HG02623 (cell line): ENCODE measurements around the gene TRIO.

Experiments used
- ATAC-seq: cut with Tn5 transposase; IDR thresholded peaks from one replicate; pipeline ENCODE4 v1.9.1; 2021; ENCODE audit warnings: moderate library complexity; ENCODE audit not compliant: unreplicated experiment

Gene TRIO

DNA sequence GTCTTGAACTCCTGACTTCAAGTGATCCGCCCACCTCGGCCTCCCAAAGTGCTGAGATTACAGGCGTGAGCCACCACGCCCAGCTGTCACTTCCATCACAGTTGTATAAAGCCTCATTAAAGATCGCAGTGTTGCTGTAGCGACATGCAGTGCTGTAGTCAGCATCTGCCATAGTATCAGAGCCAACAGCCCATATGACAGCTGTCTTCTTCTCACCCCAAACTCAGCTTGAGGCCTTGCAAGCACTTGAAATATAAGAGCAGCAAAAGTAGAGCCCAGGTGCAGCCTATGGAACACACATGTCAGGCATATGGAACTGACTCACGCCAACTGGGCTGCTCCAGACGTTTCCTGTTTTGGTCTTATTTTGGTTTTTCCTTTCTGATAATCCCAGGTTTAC lies 167.8 kb downstream of the TRIO start:
- no peak for ATAC-seq

DNA sequence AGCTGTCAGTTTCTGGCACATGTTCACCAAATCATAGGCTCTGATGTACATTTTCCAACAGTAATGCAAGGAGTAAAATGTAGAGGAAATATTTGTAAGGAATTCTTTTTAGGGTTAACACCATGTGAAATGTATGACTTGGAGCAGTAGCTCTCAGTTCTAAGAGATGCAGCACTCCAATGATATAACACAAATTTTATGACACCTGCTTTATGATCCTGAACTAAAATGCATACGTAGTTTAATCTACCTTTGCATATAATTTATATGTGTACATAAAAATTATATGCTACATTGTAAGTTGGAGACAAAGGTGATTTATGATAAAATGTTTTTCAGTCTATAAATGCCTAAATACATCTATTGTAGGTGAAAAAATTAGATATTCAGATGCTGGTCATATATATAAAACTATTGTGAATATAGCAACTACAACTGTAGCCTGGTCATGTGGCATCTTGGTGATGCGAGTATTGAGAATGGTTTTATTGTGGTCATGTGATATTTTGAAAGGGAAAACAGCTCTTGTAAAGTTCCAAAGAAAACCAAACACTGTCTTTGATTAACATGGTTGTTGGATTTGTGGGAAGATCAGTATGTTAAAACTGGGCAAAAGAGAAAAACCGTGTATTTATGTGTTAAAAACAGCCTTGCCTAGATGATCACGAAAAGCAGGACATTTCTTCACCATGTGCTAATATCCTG lies 171.0 kb downstream of the TRIO start:
- ATAC-seq = no peak

DNA sequence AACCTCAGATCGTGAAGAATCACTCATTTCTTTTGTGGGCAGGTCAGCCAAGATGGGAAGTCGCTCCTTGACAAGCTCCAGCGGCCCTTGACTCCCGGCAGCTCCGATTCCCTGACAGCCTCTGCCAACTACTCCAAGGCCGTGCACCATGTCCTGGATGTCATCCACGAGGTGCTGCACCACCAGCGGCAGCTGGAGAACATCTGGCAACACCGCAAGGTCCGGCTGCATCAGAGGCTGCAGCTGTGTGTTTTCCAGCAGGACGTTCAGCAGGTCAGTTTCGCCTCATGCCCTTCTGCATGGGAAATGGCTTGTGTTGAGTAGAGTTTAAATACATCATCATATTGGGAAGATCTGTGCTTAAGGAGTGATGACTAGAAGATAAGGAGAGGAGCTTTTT lies 173.3 kb downstream of the TRIO start:
- ATAC-seq = no peak

DNA sequence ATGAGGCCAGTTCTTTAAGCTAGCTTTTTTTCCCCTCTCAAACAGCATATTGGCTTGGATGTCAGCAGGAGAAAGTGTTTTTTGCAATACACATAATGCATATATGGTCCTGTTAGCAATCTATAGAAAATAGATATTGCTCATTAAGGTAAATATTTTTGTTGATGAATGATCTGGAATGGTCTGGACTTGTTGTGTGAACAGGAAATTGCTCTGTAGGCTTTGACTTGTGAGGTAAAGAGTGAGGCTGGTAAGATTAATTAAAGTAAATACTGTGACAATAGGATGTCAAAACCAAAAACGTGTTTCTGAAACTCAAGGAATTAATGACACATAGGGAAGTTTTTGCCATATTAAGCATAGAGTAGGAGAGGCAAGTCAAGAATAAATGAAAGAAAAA lies 176.0 kb downstream of the TRIO start:
- no peak for ATAC-seq

DNA sequence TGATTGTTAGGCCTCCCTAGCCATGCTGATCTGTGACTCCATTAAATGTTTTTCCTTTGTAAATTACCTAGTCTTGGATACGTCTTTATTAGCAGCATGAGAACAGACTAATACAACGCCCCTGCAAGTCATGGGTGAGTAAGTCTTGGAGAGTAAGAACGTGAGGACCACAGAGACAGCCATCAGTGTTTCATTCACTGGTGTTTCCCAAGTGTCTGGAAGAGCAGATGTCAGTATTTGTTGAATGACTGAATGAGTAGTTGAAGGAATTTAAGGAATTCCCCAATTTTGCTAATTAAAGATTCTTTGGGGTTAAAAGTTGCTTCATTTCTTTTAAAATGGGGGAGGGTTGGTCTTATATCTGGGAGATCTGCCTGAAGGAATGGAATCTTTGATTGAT lies 178.8 kb downstream of the TRIO start:
- no peak for ATAC-seq

DNA sequence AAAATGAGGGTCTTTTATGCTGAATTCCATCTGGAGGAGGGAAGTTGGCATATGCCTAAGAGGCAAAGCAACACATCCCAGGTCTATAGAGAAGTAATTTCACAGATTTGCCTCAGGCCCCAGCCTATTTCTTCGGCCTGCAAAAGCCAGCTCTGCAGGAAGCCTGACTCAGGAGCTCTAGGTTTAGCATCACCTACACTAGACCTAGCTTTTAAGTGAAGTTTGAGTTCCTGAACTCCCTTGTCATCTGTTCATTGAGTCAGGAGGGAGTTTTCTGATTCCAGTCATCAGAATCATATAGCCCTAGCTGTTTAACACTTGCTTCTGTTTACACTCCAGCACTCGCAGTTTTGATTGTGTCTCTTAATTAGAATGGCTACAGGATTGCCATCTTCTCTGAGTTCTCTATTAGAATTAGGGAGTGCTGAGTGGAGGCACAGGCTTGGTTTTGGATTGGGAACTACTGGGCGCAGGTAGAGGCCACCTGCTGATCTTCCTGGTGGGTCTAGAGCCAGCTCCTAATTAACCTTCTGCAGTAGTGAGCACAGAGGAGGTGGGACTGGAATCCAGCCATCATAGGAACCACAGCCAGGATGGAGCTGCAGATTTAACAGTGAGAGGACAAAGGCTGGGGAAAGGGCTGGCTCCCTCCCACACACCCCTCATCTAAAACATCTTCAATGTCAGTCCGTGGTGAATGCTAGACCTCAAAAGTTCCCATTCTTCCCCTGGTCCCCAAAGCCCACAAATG lies 179.5 kb downstream of the TRIO start:
- ATAC-seq = no peak

DNA sequence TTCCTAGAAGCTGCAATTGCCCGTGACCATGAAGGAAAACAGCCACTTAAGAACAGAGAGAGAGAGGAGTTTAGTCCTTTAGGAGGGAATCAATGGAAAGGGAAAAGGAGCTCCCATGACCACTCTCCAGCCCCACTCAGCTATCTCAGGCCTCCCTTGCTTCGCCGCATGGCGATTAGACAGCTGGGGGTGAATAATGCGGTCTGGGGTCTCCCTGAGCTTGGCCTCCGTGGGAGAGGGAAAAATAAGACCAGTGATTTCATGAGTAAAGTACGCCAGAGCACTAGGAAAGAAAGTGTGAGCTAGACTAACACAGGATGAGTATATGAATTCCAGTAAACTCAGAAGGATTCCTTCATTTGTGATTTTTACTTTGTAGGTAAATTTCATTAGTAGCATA lies 180.3 kb downstream of the TRIO start:
- no peak for ATAC-seq

DNA sequence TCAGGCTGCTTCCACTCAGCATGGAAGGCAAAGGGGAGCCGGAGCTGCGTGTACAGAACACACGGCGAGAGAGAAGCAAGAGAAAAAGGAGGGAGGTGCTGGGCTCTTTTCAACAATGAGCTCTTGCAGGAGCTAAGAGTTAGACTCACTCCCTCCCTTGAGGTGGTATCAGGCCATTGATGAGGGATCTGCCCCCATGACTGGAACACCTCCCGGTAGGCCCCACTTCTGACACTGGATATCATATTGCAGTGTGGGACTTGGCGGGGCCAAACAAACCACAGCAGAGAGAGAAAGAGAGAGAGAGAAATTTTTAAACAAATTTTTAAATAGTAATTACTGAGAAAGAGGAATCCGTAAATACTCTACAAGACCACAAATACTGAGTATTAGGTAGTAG lies 182.2 kb downstream of the TRIO start:
- no peak for ATAC-seq

DNA sequence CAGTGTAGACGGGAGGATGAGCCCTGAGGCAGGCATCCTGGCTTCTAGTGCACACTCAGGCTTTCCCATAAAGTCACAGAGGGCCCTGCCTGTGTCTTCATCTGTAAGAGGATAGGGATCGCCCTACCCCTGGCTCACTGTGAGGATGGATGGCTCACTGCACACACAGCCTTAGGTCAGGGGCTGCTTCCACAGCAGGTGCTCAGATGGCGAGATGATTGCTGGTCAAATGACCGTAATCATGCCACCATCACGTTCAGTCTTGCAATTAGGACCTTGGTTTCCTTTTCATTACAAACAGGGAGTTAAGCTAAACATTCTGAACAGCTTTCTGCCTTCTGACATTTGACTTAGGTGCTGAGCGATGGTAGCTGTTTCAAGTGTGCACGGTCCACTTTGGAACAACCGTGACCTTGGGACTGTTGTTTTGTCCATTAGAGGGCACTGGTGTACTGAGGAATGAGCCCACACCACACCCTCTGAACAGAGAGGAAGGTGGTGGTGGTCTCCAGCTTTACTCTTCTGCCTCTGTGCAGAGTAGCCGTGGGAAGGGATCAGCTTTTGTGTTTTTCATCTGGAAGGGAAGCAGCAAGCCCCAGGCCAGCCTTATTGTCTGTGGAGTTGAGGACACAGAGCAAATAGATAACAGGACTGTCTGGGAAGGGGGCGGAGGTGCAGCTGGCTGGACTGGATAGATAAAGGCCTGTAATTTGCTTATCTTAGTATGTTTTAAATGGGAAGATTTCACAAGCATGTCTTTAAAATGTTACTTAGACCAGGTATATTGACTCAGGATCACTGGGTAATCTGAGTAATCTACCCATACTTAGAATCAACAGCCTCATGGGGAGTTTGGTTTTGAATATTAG lies 183.1 kb downstream of the TRIO start:
- ATAC-seq = no peak

DNA sequence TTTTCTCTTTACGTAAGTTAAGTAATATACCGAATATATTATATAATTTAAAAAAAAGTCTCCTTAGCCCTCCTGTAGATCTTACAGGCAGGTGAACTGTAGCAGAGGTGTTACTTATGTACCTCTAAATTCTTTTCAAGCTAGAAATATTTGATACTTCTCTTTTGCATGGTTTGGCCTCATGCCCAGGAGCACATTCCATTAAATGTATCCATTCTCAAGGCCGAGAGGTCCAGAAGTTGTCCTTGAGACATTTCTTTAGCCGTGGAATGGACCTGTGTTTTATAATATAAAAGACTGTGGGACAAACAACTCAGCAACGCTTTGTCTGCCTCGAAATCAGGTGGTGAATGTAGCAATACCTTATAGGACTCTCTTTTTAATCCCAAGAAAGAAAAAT lies 184.5 kb downstream of the TRIO start:
- no peak for ATAC-seq

DNA sequence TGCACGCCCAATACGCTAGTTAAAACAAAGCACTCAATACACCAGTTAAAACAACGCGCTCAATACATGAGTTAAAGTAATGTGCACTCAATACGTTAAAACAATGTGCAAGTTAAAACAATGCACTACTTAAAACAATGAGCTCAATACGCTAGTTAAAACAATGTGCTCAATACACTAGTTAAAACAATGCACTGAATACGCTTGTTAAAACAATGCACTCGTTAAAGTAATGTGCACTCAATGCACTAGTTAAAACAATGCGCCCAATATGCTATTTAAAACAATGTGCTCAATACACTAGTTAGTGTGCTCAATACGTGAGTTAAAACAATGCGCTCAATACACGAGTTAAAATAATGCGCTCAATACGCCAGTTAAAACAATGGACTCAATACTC lies 185.0 kb downstream of the TRIO start:
- ATAC-seq = no peak

DNA sequence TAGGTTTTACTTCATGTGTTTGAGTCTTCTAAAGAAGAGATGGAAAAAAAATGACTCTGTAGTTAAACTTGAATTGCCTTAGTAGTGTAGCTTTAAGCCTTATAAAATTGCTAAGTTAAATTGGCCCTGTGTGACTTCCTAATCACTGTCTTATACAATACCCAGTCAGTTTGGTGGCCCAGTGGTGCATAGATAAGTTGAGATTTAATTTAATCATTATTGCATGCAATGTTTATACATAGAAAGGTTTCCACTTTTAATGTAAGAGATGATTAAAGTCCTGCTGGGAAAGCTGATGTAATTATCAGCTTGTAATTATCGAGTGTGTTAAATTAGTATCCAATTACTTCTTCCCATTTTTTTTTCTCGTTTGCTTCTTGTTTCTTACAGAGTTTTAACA lies 187.1 kb downstream of the TRIO start:
- no peak for ATAC-seq

DNA sequence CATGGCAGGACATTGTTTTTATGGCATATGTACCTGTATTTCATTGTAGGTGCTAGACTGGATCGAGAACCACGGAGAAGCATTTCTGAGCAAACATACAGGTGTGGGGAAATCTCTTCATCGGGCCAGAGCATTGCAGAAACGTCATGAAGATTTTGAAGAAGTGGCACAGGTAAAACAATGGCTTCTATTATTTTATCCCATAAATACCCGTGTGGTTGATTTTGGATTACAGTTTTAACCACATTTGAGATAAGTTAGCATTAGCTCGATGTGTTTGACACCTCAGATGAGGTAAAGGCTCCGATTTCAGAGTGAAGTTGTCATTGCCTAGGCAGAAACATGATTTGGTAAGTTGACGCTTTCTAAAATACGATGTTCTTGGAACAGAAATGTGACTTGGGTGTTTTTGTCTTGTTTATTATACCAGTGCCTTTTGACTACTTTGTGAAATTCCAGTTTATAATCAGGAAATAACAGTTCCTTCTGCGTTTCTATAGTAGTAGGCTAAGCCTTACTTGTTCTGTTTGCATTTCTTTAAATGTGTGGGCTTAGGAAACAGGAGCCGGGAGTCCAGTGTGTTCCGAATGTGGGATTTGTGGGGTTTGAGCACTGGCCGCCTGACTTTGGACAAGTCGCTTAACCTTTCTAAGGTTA lies 187.7 kb downstream of the TRIO start:
- no peak for ATAC-seq

DNA sequence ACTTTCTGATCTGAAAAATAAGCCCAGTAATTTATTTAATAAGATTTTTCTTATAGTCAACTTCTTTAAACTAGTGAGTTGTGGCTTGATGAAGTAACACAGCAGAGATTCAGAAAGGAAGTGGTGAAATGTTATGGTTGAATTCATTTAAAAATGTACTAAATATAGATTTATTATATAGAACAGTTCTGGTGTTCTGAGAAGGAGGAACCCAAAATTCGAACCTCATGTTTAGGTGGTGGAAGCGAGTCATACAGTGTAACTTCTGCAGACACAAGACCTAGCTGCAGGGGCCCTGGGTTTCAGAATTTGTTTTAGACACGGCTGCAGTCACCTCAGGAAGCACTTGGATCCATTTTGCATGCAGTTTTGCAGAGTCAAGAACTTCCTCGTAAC lies 188.2 kb downstream of the TRIO start:
- peak; percentile 66 for ATAC-seq

DNA sequence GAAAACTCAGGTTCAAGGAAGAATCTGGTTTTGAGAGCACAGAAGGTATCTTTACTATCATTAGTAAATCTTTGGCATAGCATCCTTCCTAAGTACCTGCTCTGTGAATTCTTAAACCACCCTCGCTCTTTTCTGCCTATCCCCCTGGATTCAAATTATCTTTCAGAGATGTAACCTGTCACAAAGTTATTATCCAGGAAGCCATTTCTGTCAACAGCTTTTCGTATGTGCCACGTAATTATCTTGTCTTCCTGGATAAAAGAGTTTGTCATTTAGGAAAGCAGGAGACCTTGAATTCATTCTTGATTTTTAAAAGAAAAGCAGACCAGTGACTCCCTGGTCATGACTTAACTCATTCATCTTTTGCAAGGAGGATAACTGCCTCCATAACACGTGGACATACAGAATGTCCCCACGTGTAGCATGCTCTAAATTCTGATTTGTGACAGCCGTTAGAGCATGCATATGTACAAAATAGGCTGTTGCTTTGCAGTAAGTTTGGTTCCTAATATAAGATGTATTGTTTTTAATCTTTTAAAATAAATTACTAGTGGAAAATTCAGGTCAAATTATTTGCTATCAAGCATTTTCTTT lies 189.0 kb downstream of the TRIO start:
- ATAC-seq = no peak

DNA sequence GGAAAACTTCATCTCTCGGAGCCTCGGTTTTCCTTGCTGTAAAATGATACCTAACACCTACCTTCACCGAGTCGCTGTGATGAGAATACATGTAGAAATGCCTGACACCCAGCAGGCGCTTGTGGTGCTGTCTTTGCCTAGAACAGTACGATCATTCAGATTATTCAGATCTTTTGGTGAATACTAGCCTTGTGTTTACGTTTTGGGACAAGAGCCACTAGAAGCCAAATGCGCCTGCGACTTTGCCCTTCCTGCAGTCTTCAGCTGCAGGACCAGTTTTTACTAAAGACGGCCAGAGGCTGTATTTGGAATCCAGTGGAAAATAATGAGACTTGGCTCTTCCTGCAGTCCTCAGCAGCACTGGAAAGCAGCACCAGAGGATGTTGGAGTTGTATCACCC lies 189.6 kb downstream of the TRIO start:
- no peak for ATAC-seq

DNA sequence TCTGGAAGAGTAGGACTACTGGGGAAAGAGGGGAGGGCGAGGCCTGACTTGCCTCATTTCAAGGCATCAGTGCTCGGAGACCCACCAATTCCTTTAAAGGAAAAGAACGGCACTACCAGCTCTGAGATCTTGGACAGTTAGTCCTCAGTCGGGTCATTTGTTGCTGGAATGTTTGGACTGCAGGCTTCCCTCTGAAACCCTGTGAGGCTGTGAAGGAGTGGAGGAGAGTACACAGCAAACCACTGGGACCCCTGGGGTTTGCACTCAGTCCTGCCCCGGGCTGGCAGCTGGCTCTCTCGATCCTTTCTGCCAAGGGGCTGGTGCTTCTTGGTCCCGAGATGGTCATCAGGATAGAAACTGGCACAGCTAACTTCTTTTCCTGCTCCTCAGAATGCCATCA lies 194.5 kb downstream of the TRIO start:
- ATAC-seq = no peak

DNA sequence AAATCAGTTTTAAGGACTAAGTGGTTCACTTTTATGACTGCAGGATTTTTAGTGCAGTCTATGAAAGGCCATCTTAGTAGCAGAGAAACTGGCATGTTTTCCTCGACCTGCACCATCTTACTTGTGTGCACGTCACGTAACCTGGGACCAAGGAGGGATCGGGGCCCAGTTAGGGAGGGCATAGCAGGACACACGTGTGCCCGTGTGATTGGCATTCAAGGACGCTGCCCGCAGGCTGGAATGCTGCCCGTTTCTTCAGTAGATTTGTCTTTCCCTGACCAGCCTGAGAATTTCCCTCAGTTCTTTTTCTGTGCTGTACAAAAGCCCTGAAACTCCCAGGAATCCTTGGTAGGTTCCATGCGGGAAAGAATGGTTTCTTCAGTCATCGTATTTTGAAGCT lies 196.3 kb downstream of the TRIO start:
- ATAC-seq = no peak

DNA sequence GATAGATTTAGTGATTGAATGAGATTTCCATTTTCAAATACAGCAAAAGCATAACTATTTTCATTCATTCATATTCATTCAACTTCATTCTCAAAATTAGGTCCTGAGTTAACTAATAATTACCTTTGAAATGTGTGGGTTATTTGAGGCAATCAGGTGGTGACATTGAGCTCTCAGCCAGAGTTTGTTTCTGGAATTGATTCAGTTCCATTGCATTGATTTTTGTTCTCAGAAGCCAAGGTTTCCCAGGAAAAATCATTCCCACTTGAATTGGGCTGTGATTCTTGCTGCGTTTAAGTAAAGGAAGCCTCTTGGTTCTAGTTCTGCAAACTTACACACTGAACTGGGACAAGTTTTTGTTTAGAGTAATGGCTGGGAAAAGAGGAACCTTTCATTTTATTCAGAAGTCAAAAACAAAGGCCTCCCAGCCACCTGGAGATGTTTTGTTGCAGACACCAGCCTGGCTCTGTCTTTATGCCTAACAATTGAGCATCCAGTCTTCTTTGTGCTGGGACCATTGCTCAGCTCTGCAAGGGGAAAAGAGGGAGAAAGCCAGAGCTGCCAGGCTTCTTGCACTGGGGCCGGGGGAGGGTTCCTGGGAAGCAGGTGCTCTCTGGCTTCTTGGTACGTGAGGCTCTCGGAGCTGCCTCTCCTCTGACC lies 198.6 kb downstream of the TRIO start:
- ATAC-seq = no peak

DNA sequence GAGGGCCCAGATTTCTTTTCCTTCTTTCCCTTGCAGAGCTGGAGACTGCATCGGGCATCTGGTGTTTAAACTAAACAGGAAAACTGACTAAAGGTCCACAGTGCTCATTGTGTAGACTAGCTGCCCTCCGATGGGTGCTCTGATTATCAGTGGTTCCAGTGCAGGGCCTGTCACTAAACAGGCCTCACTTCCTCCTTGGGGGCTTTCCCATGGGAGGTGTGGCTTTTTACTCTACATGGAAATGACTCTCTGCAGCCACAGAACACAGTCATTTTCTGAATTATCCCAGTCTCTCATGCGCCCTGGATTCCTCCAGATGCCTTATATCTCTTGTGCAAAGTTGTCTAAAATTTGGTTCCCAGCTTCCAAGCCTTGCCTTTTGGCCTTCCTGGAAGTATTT lies 199.2 kb downstream of the TRIO start:
- peak; percentile 98 for ATAC-seq
